ENCODE data around the gene FAM3A. TPM values are rescaled to one million over a fixed set of nuclear protein-coding genes. Genes with fewer than 3 reads are reported as not detected.

FAM3A gene
- total and polyA plus RNA-seq, 2 experiments from 2014 or later, result 12.0 to 16.5 TPM

- no peak overlapping the region for H3K27ac ChIP-seq (ENCODE audit: low read depth)
- TF ChIP-seq NANOG (IDR thresholded peaks at IDR 0.05; ENCODE audit: borderline replicate concordance) (no peak), CREB1 (CRISPR knock-in tag; IDR thresholded peaks at IDR 0.05; ENCODE audit: low read depth) (no peak), ZNF114 (CRISPR knock-in tag; IDR thresholded peaks at IDR 0.05) (no peak), ZNF462 (CRISPR knock-in tag; IDR thresholded peaks at IDR 0.05) (no peak), STAT1 (IDR thresholded peaks at IDR 0.05; ENCODE audit: unreplicated experiment) (no peak), ZNF331 (CRISPR knock-in tag; IDR thresholded peaks at IDR 0.05; ENCODE audit: low read depth) (no peak), CTCF (conservative IDR thresholded peaks at IDR 0.05; ENCODE audit: low read depth in 2 of 2) (no peak), ETS1 (IDR thresholded peaks at IDR 0.05) (no peak), EZH2phosphoT487 (IDR thresholded peaks at IDR 0.05; ENCODE audit: unreplicated experiment) (no peak), EZH2 (IDR thresholded peaks at IDR 0.05; ENCODE audit: low read depth, unreplicated experiment) (no peak)
- Mint-ChIP-seq H3K27ac (no peak overlapping the region), H3K27me3 (ENCODE audit: insufficient read depth, low read depth, poor library complexity) (peaks cover 5% of the 10 kb centered on the region), H3K4me3 (no peak overlapping the region), H3K9me3 (no peaks in the 10 kb centered on the region), H3K4me1 (peaks cover 6% of the 10 kb centered on the region), H3K36me3 (ENCODE audit: low read depth) (peaks cover 31% of the 10 kb centered on the region)
- no peak overlapping the region for H2AFZ ChIP-seq
- no peak overlapping the region for H3K4me3 ChIP-seq
- 0 out of 2 replicates have a peak, but pooled peaks cover 2% of the 10 kb centered on the region for H3F3A ChIP-seq (replicated peaks; ENCODE audit: low read depth)
- no peaks in the 10 kb centered on the region for H3K4me1 ChIP-seq (ENCODE audit: insufficient read depth)
- no peak for DNase-seq (ENCODE audit: low spot score)
- H3K79me2 ChIP-seq (replicated peaks; ENCODE audit: insufficient read depth), result peaks cover 4% of the 10 kb centered on the region
- H4K20me1 ChIP-seq (replicated peaks; ENCODE audit: insufficient read depth), result no peaks in the 10 kb centered on the region
- no peaks in the 10 kb centered on the region for H3K27me3 ChIP-seq (ENCODE audit: insufficient read depth)
- H3K4me2 ChIP-seq, result no peak overlapping the region
- no peaks in the 10 kb centered on the region for H3K9me2 ChIP-seq (ENCODE audit: insufficient read depth)
- no peak for ATAC-seq
- no peaks in the 10 kb centered on the region for H3K36me3 ChIP-seq (ENCODE audit: insufficient read depth)
These were observed 26.8 kb upstream of the FAM3A start for GRCh38 chrX:154542723-154543424.

Data from GM23338 (cell line).